ENCODE results near the gene CLEC4C.
"Not testable (repeated sequence)": the region's sequence is repeated elsewhere in the genome, so short reads cannot be mapped to it uniquely, and the experiment has no call there.

CLEC4C gene, protein sequence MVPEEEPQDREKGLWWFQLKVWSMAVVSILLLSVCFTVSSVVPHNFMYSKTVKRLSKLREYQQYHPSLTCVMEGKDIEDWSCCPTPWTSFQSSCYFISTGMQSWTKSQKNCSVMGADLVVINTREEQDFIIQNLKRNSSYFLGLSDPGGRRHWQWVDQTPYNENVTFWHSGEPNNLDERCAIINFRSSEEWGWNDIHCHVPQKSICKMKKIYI

DNA sequence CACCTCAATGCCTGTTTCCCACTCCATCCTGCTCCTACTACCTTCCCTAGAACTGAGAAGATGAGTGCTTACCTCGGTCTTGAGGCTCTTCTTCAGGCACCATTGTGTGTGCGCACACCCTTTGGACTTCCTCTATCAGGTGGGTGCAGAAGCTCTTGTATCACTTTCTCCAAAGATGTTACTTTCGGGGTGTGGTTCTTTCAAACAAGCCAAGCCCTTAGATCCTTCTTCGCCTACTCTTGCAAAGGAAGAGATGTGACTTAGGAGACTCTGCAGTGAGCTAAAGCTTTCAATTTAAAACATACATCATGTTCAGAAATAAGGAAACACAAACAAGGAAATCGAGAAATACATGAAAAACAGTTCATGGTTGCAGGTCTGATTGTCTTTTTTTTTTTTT is at the start of gene CLEC4C:
TSS of gene CLEC4C (minus strand) at position 130 of the 400 bp plus-strand sequence. CDS start at position 103, 27 bp downstream.
- no peak for DNase-seq (ENCODE audit: low read depth in 2 of 2)

DNA sequence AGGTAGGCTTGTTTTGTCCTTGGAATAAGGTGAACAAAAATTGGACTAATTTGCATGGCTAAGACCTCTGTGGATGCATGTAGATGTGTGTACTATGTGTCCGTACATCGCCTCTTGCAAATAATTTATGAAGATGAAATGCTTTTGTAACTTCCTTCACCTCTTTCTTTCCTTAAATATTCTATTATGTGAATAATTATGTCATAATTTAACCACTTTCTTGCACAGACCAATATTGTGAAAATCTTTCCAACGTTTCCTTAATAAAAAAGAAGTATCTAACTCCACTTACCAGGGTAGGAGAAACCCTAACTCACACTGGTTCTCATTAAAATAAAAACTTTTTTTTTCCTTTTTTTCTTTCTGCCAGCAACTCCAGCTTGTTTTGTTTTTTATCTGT is 46.0 kb upstream of the CLEC4C start:
- DNase-seq (ENCODE audit: low read depth in 2 of 2), result no peak

DNA sequence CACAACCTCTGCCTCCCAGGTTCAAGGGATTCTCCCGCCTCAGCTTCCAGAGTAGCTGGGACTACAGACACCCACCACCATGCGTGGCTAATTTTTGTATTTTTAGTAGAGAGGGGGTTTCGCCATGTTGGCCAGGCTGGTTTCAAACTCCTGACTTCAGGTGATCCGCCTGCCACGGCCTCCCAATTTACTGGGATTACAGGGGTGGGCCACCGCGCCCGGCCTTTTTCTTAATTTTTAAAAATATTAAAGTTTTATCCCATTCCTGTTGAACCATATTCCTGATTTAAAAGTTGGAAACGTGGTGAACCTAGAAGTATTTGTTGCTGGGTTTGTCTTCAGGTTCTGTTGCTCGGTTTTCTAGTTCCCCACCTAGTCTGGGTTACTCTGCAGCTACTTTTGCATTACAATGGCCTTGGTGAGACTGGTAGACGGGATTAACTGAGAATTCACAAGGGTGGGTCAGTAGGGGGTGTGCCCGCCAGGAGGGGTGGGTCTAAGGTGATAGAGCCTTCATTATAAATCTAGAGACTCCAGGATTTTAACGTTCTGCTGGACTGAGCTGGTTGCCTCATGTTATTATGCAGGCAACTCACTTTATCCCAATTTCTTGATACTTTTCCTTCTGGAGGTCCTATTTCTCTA is 41.8 kb upstream of the CLEC4C start, which contains the start of gene NANOG:
TSS of gene NANOG (plus strand) at position 519 of the 645 bp plus-strand sequence. CDS start 213 bp downstream, outside the sequence.
- not testable (repeated sequence) for DNase-seq (ENCODE audit: low read depth in 2 of 2)

DNA sequence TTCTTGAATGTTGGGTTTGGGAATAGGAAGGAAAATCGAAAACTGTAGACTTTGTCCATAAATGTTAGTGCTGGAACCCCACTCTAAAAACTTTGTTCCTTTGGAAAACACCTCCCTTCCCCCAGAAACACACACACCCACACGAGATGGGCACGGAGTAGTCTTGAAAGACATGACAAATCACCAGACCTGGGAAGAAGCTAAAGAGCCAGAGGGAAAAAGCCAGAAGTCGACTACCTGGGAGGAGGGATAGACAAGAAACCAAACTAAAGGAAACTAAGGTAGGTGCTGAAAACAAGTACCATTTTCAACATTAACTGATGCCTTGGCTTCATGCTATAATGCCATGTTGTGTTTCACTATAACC is 41.1 kb upstream of the CLEC4C start:
- DNase-seq (ENCODE audit: low read depth in 2 of 2), result no peak

DNA sequence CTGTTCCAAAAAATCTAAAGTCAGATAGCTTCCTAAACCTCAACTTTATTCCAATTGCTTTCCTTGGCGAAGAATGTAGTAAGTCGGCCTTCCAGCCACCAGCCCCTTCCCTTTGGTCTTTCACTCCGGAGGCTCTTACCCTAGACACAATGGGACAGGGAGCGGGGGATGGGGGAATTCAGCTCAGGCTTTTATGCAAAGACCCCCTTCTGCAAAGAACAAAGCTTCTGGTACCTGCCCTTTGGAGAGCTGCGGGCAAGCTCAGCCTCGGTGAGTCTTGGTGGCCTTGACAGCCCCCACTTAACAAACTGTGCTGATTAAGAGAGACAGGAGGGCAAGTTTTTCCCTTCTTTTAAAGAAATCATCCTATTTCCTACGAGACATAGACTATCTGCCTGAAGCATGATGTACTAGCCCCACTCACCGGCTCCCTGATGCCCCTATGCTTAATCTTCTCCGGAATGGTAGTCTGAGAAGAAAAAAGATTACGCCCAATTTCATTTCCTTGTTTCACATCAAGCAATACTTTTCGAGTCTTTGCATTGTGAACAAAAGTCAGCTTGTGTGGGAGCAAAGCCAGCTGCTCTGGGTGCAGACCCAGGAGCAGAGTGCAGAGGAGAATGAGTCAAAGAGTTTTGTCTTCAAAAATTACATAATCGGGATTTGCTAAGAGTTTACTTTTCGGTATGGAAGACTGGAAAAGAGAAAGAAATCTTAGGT is 40.6 kb upstream of the CLEC4C start:
- DNase-seq (ENCODE audit: low read depth in 2 of 2), result no peak

DNA sequence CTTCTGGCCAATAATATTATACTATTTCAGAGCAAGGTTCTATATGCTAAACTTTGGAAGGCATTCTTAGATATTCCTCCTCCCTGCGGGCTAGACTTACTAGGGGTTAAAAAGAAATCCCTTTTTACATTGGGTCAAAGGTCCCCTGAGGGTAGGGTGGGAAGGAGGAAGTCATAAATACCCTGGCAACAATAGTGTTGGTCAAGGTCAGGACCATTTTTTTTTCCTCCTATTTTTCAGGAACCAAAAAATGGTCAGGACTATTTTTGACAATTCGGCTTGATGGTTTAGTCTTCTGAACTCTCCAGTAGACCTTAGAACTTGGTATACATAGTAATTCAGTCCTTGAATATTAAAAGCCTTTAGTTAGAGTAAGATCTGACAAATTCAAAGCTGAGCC is 37.5 kb upstream of the CLEC4C start:
- DNase-seq (ENCODE audit: low read depth in 2 of 2), result no peak

DNA sequence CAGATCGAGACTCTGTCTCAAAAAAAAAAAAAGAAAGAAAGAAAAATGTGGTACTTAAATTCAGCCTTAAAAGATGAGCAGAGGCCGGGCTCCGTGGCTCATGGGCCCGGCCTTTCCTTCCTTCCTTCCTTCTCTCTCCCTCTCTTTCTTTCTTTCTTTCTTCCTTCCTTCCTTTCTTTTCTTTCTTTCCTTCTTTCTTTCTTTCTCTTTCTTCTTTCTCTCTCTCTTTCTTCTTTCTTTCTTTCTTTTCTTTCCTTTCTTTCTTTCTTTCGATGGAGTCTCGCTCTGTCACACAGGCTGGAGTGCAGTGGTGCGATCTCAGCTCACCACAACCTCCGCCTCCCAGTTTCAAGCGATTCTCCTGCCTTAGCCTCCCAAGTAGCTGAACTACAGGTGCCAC is 36.3 kb upstream of the CLEC4C start:
- not testable (repeated sequence) for DNase-seq (ENCODE audit: low read depth in 2 of 2)

DNA sequence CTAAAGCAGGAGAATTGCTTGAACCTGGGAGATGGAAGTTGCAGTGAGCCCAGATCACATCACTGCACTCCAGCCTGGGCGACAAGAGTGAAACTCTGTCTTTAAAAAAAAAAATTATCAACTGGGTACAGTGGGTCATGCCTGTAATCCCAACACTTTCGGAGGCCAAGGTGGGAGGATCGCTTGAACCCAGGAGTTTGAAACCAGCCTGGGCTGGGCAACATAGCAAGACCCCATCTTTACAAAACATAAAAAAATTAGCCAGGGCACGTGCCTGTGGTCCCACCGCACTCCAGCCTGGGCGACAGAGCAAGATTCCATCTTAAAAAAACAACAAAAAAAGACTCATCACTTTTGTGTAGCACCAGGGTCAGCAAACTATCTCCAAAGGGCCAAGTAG is 34.9 kb upstream of the CLEC4C start:
- no peak for DNase-seq (ENCODE audit: low read depth in 2 of 2)

DNA sequence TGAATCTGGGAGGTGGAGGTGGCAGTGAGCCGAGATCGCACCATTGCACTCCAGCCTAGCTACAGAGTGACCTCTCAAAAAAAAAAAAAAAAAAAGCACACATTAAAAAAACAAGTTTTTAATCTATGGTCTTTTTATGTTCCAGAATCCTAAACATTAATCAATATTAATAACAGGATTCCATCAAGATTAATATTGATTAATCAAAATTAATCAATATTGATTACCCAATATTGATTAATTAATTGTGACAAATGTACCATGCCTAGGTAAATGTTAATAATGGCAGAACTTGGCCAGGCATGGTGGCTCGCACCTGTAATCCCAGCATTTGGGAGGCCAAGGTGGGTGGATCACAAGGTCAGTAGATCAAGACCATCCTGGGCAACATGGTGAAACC is 34.1 kb upstream of the CLEC4C start:
- no peak for DNase-seq (ENCODE audit: low read depth in 2 of 2)

DNA sequence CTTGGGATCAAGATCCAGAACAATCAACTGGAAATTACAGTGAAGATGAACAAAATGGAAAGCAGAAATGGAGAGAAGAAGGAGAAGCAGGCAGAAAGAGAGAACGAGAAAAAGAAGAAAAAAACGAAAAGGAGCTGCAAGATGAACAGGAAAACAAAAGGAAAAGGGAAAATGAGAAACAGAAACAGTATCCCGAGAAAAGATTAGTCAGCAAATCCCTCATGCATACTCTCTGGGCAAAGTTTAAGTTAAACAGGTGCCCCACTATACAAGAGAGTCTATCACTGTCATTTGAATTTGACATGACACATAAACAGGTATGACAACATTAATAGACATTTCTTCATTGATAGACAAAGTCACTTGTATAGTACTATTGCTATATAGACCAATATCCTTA is 22.8 kb upstream of the CLEC4C start:
- no peak for DNase-seq (ENCODE audit: low read depth in 2 of 2)

DNA sequence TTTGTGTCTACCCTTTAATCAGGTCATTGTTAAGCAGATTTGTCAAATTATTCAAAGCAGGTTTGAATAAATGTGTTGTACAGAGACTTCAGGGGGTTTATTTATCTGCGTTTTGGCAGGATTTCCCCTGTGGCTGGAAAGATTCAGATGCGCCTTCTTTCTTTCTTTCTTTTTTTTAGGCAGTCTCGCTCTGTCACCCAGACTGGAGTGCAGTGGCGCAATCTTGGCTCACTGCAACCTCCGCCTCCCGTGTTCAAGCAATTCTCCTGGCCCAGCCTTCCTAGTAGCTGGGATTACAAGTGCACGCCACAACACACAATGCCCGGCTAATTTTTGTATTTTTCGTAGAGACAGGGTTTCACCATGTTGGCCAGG is 11.6 kb upstream of the CLEC4C start:
- no peak for DNase-seq (ENCODE audit: low read depth in 2 of 2)

DNA sequence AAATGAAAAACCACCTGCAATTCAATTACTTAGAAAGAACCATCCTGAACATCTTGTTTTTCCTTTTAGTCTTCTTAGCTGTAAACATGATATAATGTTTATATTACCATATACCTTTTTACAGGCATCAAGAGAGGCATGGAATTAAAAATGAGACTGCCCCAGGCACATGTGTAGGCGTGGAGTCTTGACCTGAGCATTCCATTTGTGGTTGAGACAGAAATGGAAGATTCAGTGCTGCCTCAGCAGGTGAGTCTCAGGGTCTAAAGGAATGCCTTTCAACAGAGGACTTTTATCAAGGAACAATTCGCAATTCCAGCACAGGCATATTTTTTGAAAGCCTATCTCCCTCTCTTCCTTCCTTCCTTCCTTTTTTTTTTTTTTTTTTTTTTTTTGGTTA is 9.8 kb upstream of the CLEC4C start:
- DNase-seq (ENCODE audit: low read depth in 2 of 2), result no peak

DNA sequence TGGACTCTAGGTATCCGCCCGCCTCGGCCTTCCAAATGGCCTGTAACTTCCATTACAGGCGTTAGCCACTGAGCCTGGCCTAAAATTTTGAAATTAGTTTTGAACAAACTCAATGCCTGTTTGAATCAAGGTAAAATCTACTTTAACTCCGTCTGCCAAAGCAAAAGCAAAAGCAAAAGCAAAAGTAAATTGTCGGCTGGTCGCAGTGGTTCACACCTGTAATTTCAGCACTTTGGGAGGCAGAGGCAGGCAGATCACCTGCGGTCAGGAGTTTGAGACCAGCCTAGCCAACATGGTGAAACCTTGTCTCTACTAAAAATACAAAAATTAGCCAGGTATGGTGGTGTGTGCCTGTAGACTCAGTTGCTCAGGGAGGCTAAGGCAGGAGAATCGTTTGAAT is 8.5 kb upstream of the CLEC4C start:
- DNase-seq (ENCODE audit: low read depth in 2 of 2), result not testable (repeated sequence)

DNA sequence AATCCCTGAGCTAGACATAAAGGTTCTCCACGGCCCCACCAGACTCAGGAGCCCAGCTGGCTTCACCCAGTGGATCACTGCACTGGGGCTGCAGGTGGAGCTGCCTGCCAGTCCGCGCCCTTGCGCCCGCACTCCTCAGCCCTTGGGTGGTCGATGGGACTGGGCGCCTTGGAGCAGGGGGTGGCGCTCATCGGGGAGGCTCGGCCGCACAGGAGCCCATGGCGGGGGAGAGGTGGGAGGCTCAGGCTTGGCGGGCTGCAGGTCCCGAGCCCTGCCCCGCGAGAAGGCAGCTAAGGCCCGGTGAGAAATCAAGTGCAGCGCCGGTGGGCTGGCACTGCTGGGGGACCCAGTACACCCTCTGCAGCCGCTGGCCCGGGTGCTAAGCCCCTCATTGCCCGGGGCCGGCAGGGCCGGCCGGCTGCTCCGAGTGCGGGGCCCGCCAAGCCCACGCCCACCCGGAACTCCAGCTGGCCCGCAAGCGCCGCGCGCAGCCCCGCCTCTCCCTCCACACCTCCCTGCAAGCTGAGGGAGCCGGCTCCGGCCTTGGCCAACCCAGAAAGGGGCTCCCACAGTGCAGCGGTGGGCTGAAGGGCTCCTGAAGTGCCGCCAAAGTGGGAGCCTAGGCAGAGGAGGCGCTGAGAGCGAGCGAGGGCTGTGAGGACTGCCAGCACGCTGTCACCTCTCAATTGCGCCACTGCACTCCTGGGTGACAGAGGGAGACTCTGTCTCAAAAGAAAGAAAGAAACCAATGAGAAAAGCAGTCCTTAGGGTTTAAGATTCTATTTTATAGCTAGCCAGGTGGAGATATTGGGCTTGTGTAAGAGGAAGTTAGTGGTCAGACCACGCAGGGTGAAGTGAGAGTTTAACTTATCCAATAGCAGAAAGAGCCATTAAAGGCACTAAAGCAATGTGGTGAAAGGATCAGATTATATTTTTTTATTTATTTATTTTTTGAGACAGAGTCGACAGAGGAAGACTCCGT is 5.1 kb upstream of the CLEC4C start:
- not testable (repeated sequence) for DNase-seq (ENCODE audit: low read depth in 2 of 2)

DNA sequence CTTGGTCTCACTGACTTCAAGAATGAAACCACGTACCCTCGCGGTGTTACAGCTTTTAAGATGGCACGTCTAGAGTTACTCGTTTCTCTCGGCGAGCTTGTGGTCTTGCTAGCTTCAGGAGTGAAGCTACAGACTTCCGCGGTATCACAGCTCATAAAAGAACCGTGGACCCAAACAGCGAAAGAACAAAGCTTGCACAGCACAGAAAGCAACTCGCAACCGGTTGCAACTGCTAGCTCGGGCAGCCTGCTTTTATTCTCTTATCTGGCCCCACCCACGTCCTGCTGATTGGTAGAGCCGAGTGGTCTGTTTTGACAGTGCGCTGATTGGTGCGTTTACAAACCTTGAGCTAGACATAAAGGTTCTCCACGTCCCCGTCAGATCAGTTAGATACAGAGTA is 4.2 kb upstream of the CLEC4C start:
- DNase-seq (ENCODE audit: low read depth in 2 of 2), result no peak

DNA sequence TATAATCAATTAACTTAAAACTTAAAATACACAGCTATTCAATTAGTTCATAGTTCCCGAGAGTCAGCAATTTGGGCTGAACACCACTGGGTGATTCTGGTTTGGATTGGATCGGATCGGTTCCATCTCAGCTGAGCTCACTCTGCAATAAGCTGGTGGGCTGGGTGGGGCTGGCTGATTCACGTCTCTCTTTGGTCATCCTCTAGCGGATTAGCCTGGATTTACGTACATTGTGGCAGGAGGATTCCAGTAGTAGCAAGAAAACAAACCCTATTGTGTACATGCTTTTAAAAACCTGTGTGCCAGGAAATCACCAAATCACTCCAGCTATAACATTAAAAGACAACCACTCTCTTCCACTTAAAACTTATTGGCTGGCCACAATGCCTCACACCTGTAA is 3.2 kb upstream of the CLEC4C start:
- DNase-seq (ENCODE audit: low read depth in 2 of 2), result no peak

DNA sequence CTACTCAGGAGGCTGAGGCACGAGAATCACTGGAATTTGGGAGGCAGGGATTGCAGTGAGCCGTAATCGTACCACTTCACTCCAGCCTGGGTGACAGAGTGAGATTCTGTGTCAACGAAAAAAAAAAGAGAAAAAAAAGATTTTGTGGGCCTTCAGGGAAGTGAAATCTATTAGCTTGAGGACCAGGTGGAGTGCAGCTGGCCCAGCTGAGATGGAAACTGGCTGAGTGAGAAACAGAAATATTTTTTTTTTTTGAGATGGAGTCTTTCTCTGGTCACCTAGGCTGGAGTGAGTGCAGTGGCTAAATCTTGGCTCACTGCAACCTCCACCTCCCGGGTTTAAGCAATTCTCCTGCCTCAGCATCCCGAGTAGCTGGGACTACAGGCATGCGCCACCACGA is 2.3 kb upstream of the CLEC4C start:
- DNase-seq (ENCODE audit: low read depth in 2 of 2), result no peak

DNA sequence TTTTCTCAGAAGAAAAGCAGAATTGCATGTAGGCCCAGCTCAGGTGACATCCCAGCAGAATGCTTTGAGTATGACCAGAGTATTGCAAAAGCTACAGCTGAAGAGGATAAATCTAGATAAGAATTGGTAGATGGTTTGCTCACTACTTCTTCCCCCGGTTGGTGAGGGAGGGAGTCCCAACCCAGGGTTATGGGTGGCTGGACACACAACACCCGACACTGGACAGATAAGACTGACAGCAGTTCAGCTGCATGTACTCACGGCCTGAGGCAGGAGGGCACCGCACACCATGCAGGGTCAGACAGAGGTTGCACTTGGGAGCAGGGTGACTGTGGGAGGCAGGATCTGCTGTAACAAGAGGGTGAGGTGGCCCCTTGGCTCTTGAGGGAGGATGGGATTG is 1.7 kb upstream of the CLEC4C start:
- DNase-seq (ENCODE audit: low read depth in 2 of 2), result no peak

DNA sequence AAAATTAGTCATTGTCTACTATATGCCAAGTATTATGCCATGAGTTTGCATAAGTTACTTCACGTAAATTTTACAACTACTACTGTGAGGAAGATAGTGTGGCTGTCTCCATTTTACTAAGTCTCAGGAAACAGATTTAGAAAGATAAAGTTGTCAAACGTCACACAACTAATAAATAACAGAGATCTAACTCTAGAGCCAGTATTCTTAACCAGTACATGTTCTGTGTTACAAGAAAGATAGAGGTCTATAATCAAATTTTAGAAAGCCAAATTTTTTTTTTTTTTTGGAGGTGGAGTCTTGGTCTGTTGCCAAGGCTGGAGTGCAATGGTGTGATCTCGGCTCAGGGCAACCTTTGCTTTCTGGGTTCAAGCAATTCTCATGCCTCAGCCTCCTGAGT is 14.2 kb downstream of the CLEC4C start:
- DNase-seq (ENCODE audit: low read depth in 2 of 2), result no peak

DNA sequence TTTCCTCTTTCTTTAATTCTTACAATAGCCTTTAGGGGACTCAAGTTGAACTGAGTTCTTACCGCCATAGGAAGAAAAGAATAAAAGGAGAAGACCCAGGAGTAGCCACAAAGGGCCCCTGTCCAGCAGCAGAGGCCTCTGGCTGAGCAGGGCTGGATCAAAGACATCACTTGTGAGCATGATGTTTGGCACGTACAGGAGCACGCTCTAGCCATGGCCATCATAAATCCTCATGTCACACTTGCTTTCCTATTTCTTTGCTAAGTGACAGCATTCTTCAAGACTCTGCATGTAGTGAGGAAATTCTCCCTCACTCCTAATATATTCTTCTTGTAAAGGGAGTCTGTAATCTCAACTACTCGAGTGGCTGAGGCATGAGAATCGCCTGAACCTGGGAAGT is 15.7 kb downstream of the CLEC4C start:
- no peak for DNase-seq (ENCODE audit: low read depth in 2 of 2)

DNA sequence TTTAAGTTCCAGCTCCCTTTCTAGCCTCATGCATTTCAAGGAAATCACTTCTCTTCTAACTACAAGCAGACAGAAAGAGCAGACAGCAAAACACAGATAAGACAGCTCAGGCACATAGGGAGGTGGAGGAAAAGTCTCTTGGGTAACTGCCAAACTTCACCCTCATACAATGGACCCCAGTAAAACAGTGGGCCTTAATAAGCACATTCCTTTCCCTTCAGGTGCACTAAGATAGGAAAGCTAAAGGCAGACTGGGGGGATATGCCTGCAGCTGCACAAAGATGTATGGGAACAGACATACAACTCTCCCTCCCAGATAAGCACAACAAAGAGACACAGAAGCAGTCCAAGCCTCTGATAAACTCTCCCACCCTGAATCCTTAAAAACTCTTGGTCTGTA is 16.2 kb downstream of the CLEC4C start:
- not testable (repeated sequence) for DNase-seq (ENCODE audit: low read depth in 2 of 2)

DNA sequence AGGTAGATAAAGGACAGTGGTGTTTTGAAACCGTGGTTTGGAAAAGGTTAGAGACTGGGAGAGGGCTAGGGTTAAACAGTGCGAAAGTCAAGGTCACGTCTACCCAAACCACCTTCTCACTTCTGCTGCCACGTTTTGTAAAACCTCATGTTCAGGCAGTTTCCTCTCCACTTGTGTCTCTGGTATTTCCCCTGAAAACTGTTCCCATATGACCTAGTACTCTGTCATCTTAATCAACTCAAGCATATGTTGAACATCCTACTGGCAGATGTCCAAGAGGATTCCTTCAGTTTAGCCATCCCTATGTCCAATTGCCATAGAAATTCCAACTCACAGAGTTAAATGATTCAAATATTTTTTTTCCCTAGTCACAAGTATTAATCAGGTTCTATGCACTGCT is 17.4 kb downstream of the CLEC4C start:
- DNase-seq (ENCODE audit: low read depth in 2 of 2), result peak; percentile 51 to 64

All from fibroblast of skin of left quadriceps (primary cell).